Glomerular endothelial cell (primary cell): ENCODE measurements around the gene STX12. TPM values are rescaled to one million over a fixed set of nuclear protein-coding genes. Genes with fewer than 3 reads are reported as not detected.

Experiments
- DNase-seq: peaks from one replicate; pipeline ENCODE4 v3.0.0-alpha.2; 2011; ENCODE audit warnings: low read depth, low spot score; ENCODE audit errors: extremely low read depth
- total RNA-seq: library from RNA; depleted of rRNA; stranded (reverse); fragments of >200 nt; gene quantifications from 2 replicates; pipeline ENCODE4 v1.2.3, GENCODE V29; 2015

STX12 gene
- 134 and 140 TPM in 2 replicates for total RNA-seq

DNA sequence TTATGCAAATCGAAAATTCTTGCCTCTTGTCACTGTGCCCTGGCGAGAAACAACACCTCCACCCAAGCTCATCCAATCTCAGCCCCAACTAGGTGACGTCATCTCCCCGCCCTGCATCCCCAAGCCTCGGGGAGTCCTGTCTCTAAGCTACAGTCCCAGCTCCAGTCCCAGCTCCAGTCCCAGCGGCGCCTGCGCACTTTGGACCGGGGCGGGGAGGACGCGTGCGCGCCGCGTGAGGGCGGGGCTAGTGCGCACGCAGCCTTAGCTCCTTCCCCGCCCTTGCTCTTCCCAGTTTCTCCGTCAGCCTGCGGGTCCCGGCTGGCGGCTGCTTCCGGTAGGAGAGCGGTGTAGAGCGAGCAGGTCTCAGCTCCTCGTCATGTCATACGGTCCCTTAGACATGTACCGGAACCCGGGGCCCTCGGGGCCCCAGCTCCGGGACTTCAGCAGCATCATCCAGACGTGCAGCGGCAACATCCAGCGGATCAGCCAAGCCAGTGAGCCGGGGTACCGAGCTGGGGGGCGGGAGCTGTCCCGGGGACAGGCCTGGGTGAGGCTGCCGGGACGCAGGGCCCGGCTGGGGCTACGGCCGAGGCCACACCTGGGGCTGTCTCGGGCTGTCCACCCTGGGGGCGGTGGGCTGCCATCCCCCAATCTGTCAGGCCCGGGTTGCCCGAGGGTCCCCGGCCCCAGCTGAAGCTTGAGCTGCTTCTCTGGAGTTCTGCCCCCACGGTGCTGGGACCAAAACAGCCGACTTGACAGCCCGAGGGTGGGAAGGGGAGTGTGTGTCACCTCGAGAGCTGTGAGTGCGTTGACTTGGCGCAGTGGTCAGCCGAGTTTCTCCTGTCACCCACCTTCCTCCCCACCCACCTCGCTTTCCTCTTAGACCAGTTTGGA, at the start of gene STX12:
Gene STX12, plus strand, starts transcription at position 288 of the 894 bp plus-strand sequence. Its CDS starts 89 bp downstream, at position 377.
- peak; percentile 97 for DNase-seq

DNA sequence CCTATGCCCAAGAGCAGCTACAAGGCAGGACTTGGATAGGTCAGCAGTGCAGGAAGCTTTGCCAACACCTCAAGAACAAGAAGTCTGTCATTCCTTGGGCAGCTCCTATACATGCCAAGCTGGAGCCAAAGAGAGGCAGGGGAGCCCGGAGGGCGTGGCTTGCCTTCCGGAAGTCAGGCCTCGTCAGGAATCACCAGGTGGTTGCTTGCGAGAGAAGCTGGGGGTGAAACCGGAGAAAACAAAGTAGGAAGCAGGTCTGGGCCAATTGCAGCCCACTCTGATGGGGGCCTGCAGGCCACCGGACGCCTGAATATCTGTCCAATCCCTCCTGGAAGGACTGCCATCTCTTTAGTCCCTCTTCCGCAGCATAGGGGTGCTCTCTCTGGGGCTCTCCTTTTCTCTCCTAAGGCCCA, 48.1 kb upstream of the STX12 start:
- no peak for DNase-seq

DNA sequence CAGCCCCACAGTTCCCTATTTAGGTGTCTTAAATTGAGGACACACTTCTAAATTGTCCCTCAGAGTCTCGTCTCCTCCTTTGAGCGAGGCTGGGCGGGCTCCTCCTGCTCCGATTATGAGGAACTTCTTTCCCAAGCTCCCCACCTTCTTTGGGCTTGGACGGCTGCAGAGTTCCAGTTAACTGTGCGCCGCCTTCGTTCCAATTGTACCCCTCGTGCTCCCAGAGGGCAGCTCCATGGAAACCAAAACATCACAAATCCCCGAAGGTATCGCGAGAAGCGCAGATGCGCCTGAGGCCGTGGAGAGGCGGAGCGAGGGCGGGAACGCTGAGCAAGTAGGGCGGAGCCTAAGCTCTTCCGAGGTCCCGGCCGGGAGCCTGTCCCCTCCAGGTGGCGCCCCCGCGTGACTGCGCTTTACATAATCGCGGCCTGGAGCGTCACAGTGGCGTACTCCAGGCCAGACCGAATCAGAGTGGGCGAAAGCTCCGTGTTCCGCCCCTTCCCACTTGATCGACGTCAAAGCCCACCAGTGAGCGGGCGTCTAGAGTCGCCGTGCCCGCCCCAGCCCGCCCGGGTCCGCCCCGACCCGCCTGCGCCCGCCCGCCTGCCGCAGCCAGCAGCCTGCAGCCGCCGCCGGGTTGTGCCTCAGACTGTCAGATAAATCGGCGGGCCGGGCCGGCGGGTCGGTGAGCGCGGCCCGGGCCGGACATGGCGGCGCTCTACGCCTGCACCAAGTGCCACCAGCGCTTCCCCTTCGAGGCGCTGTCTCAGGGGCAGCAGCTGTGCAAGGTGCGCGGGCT, 47.4 kb upstream of the STX12 start, which contains the start of gene FAM76A:
Gene FAM76A, plus strand, starts transcription at position 588 of the 799 bp plus-strand sequence. Its CDS starts 120 bp downstream, at position 708.
- peak; percentile 95 for DNase-seq

DNA sequence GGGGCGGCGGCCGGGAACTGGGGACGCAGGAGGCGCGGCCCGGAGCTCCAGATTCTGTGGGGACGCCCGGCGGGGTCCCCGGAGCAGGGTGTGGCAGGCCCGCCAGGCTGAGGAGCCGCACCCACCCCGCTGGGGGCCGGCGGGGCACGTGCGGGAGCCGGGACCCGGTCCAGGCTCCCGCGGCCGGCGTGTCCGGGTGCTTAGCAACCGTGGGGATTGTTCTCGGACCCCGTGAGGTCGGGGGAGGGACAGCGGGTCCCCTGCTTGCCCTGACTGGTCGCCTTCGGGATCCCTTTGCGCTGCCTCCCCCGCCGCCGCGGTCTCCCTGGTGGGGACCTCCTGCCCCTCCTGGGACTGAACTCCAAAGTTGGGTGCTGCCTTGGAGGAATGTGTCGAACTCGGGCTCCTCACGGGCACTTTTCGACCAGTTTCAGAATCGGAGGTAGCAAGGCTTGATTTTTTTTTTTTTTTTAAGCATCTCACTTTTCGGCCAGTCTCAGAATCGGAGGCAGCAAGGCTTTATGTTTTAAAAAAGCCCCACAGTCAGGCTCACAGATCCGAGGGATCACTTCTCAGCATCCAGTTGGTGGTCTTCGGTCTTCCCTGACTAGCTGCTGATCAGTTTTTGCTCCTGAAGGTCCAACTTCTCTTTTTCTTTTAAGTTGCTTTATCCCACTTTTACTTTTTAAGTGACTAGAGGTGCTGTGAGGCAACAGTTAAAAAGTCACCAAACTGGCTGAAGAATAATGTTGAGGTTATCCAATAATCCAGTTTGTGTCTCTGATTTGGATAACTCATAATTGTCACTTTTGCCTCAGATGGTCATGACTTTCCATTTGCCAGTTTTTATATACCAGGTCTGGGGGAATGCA, 46.6 kb upstream of the STX12 start:
- DNase-seq: no peak

DNA sequence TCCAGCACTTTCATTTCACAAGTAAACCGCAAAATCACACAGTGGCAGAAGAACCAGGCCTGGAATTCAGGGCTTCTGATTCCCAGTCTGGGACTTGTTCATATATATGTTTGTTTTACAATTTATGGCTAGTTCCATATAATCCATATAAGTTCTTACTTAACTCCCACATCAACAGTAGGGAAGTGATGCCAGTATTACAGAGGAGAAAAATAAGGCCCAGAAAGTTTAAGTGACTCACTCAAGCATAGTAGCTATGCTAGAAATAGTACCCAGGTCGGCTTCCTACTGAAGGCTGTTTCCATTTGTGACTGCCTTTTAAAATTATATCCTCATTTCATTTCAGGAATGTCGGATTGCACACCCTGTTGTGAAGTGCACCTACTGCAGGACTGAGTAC, 45.9 kb upstream of the STX12 start:
- no peak for DNase-seq

DNA sequence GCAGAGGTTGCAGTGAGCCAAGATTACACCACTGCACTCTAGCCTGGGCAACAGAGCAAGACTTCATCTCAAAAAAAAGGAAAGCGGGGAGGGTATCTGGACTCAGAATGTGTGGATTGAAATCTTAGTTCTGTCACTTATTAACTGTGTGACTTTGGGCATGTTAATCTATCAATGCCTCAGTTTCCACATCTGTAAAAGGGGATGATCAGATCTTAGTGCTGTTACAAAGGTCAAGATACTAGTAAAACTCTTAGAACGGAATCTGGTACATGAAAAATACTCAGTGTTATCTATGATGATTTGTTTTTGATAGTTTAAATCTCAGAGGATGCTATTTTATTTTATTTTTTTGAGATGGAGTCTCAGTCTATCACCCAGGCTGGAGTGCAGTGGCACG, 36.8 kb upstream of the STX12 start:
- DNase-seq: no peak

DNA sequence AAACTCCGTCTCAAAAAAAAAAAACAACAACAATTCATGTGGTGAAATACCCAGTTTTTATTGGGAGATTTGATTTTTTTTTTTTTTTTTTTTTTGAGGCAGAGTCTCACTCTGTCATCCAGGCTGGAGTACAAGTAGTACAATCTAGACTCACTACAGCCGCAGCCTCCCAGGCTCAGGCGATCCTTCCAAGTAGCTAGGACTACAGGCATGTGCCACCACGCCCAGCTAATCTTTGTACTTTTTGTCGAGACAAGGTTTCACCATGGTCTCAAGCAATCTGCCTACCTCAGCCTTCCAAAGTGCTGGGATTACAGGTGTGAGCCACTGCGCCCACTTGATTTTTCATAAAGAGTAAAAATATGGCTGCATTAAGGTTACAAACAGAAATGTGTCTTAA, 31.9 kb upstream of the STX12 start:
- DNase-seq: no peak

DNA sequence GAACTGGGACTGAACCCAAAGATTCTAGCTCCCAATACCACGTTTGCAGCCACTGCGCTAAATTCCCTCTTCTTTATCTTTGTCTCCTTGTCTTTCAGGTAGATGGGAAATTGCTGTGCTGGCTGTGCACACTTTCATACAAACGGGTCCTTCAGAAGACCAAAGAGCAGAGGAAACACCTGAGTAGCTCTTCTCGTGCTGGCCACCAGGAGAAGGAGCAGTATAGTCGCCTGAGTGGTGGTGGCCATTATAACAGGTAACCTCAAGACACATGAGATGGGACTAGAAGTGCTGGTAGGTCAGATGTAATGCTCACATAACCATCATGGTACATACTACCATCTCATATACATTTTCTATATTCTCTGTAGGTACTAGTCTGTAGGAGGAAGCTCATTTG, 28.5 kb upstream of the STX12 start:
- no peak for DNase-seq

DNA sequence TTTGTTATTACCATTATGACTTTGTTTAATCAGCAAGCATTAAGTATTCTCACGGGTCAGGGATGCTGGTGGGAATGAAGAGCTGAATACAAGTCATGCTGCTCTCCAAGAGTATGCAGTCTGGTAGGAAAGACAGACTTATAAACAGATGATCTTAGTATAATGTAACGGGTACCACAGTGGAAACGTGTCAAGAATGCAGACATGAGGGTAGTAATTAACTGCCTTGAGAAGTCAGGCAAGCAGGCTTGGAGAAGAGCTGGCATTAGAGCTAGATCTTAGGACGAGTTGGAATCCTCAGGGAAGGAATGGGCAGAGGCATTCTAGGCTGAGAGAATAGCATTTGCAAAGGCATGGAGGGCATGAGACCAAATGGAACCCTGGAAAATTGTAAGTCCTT, 27.6 kb upstream of the STX12 start:
- DNase-seq: no peak

DNA sequence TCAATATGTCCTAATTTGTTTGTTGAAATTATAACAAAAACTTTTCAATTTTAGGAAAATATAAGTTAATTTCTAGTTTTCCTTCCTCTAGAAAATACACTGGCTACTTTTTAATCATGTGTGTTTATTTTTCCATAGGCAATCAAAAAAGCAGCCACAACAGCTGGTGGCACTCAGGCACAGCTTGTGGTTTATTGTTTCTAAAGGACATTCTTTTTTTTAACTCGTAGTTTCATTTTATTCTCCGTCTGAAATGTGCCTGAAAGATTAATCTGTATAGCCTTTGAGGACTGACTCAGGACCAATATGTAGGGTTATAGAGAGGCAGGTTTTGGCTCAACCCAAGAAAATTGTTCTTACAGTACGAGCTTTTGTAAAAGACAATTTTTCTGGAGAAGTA, 20.7 kb upstream of the STX12 start:
- no peak for DNase-seq

DNA sequence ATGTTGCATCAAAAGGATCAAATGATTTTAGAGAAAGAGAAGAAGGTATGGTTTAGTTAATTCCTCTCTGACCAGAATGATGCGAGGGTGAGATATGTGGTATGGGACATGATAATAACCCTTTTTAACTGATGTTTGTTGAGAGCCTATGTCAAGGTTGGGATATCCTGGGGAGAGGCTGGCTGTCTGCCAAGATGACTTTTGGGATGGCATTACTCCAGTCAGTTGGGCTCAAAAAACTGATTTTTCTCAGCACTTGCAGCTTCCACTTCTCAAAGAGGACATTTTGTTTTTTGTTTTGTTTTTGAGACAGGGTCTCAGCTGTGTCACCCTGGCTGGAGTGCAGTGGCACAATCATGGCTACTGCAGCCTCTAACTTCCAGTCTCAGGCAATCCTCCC, 17.7 kb upstream of the STX12 start:
- no peak for DNase-seq

DNA sequence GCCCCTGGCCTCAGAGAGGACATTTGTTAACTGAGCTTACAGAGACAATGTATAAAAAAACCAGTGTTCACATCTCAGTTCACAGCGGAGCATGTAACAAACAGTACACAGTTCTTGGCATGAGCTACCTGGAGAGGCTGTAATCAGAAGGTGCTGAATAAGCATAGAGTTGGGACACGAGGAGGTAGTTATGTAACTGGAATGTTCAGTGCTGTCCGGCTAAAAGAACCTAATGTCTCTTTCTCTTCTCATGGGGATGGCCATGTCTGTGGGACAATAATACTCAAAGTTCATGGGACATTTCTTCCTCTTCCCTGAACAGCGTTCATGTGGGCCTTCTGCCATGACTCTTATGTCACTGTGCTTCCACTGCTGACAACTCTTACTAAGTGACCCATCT, 17.2 kb upstream of the STX12 start:
- DNase-seq: no peak

DNA sequence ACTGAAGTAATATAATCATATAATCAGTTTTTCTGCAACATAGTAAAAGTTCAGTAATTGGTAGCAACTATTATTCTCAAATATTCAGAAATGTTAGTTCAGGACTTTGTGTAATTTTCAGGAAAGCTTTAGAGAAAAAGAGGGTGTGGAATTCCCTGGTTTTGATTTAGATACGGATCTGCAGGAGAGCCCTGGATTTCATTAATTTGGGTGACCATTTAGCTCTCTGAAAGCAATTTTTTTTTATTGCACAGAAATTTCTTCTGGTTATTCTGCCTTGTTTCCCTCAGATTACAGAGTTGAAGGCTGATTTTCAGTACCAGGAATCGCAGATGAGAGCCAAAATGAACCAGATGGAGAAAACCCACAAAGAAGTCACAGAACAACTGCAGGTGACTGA, 13.8 kb upstream of the STX12 start:
- DNase-seq: no peak

DNA sequence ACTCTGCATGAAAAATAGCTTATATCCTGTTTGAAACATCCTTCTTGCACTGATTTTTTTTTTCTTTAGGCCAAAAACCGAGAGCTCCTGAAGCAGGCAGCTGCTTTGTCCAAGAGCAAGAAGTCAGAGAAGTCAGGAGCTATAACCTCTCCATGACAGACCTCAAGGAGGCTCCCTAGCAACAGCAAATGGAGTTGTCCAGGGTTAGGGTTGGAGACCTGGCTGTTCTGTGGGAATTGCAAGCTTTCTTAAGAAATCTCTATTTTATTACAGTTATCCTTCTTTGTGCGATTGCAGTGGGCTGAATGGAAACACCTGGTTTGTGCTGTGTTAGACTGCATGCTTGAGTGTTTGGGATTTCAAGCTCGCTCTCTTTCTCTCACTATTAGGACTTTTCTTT, 12.6 kb upstream of the STX12 start:
- no peak for DNase-seq

DNA sequence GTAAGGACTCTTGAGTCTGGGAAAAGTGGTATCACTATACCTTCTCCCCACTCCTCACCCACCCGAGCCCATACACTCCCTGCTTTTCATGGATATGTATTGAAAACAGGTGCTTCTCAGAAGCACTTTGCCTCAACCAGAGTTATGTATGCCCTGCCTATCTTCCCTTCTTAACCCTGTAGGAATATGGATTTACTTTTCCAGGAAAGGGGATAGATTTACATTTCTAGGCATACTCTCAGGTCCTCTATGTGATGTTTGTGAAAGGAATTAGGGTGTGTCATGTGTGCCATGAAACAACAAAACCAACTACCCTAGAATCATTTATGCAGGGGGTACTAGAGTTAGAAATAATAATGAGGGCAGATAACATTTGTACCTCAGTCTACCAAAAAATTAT, 11.0 kb upstream of the STX12 start:
- no peak for DNase-seq

DNA sequence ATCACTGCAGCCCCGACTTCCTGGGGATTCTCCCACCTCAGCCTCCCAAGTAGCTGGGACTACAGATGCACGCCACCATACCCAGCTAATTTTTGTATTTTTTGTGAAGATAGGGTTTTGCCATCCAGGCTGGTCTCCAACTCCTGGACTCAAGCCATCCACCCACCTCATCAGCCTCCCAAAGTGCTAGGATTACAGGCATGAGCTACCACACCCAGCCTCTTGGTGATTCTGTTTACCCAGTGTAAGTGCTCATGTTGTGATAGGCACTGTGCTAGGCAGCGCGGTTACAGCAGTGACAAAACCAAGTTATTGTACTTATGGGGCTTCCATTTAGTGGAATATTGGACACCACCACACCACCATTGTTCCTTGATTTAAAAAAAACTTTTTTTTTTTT, 9.7 kb upstream of the STX12 start:
- no peak for DNase-seq

DNA sequence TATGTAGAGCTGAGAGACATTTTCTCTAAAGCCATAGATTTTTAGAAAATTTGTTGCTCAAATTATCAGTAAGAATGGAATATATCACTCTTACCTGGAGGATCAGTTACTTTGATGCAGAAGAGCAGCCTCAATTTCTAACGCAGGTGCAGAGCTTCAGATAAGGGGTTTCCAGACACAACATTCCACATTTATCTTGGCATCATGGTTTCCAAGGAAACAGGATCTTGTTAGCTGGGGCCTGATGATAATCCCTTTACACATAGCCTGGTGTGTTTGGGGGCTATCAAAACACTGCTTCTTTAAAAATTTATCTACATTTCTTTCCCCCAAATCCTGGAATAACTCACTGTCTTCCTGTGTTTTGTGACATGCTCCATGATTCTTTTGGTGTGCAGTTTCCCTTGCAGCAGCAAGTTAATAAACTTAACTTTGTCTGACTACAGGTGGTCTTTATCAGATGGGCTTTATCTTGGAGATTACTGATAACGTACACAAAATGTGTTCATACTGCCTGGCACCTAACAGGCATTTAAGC, 2.7 kb upstream of the STX12 start:
- no peak for DNase-seq

DNA sequence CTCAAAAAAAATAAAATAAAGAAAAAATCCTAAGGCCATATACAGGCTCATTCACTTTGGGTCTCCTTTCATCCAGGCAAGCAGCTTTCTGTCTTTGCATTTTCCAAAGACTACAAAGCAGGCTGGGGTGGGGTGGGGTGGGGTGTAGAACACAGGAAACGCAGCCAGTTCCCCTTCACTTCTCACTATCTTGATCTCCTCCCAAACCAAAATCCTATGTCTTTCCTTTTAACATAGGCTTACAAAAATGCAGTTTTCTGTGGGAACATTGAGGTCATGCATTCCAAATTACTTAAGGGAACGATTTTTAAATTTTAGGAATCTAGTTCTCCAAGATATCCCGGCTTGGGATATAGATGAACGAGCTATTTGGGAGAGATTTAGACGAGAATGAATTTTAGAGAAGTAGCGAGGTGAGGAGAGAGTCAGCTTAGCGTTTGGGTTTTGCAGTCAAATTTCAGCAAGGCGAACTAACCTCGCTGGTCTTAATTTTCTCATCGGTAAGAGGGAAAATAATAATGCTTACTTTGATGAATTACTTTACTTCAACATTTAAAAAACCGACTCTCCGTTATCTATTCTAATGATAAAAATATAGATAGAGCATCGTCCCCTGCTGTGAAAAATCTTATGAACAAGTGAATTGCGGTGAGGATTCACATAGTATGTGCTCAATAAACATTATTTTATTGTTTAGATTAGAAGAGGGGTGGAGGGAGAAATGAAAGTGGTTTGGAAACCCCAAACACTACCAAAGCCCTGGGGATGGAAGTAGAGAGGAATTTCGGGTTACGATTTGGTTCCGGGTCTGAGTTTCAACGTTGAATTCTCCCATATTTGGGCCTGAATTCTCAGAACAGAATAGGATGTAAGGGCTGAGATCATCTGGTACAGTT, 735 bp upstream of the STX12 start:
- DNase-seq: no peak

DNA sequence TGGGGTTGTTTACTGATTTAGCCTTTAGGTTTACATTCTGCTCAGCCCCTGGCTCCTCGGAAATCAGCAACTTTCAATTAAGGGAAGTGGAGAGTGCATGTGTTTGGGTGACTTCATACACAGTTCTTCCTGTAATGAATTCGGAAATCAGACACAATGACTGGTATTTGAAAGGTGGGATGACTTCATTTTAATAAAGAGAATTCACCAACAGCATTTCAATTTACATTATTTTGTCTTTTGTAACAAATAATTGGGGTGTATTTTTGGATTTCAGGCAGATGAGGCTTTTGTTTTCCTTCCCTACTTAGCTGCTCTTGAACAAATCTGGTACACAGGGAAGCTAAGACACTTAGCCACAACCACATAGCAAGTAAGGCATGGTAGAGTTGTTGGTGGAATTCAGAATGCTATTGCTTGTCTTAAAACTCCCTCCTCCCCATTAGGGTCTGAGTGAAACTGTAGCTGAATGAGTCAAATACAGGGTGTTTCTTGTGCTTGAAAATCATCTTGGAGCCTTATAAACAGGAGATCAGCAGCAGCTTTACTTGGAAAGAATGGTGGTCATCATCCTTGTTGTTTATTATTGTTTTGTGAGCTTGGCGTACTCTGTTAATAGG, 917 bp downstream of the STX12 start:
- no peak for DNase-seq
